HEK293T (cell line): ENCODE data around the gene FGFR2.

Experiments used
- FOXA1 ChIP-seq: fragments of 450-650 bp; IDR thresholded peaks from 2 replicates; pipeline ENCODE4 v1.6.1; 2016; ENCODE audit warnings: mild to moderate bottlenecking
- FOXK2 ChIP-seq: fragments of 450-650 bp; IDR thresholded peaks from 2 replicates; pipeline ENCODE4 v1.6.1; 2016; ENCODE audit warnings: mild to moderate bottlenecking
- NFRKB ChIP-seq: fragments of 450-650 bp; IDR thresholded peaks from 2 replicates; pipeline ENCODE4 v1.6.1; 2016; ENCODE audit warnings: mild to moderate bottlenecking, moderate library complexity
- PKNOX1 ChIP-seq: fragments of 450-650 bp; IDR thresholded peaks from 2 replicates; pipeline ENCODE4 v1.6.1; 2016
- TARDBP ChIP-seq: fragments of 450-650 bp; IDR thresholded peaks from 2 replicates; pipeline ENCODE4 v1.6.1; 2016
- ZNF384 ChIP-seq: fragments of 450-650 bp; IDR thresholded peaks from 2 replicates; pipeline ENCODE4 v1.6.1; 2016

GRCh38 chr10:121460733-121461132 lies 137.5 kb downstream of the FGFR2 start:
- TF ChIP-seq NFRKB (no peak), ZNF384 (no peak), TARDBP (no peak), FOXK2 (no peak), FOXA1 (no peak), PKNOX1 (no peak)
